Left kidney (tissue), 2 donors: ENCODE results near the gene RFPL2. TPM values are rescaled to one million over a fixed set of nuclear protein-coding genes. Genes with fewer than 3 reads are reported as not detected.
A peak's percentile ranks its signal among the peaks of the same experiment; 100 is the strongest.
"Not testable (repeated sequence)": the region's sequence is repeated elsewhere in the genome, so short reads cannot be mapped to it uniquely, and the experiment has no call there.

Source experiments
- DNase-seq: peaks from one replicate; pipeline ENCODE4 v3.0.0-alpha.2; 2013
- polyA plus RNA-seq: library from polyadenylated mRNA; unstranded; fragments of 120-200 nt; gene quantifications from one replicate; pipeline ENCODE4 v1.2.1, GENCODE V29; 2013; ENCODE audit not compliant: insufficient read length

The RFPL2 gene
- polyA plus RNA-seq, 1 donor = 0.73 TPM

DNA sequence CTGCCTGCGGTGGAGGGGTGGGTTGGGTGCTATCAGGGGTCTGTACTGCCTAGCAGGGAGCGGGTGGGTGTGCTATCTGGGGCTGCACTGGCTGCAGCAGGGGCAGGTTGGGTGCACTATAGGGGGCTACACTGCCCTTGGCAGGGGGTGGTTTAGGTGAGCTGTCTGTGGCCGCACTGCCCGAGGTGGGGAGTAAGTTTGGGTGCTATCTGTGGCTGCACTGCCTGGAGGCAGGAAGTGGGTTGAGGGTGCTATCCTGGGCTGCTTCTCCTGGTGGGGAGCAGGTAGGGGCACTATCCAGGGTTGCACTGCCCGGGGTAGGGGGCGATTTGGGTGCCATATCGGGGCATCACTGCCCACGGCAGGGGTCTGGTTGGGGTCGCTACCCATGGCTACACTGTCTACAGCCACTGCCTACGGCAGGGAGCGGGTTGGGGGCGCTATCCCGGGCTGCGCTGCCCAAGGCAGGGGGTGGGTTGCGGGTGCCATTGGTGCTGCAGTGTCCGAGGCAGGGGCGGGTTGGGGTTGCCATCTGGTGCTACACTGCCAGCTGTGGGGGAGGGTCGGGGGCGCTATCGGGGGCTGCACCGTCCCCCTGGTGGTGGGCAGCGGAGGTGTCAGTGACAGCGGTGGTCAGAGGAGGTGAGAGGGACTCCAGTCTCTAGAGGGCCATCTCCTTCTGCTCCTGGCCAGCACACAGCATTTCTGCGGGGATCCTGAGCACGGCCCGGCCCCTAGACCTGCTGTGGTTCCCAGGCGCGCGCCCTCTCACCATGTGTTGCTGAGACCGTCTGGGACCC lies 1.3 kb upstream of the RFPL2 start:
- DNase-seq = no peak

DNA sequence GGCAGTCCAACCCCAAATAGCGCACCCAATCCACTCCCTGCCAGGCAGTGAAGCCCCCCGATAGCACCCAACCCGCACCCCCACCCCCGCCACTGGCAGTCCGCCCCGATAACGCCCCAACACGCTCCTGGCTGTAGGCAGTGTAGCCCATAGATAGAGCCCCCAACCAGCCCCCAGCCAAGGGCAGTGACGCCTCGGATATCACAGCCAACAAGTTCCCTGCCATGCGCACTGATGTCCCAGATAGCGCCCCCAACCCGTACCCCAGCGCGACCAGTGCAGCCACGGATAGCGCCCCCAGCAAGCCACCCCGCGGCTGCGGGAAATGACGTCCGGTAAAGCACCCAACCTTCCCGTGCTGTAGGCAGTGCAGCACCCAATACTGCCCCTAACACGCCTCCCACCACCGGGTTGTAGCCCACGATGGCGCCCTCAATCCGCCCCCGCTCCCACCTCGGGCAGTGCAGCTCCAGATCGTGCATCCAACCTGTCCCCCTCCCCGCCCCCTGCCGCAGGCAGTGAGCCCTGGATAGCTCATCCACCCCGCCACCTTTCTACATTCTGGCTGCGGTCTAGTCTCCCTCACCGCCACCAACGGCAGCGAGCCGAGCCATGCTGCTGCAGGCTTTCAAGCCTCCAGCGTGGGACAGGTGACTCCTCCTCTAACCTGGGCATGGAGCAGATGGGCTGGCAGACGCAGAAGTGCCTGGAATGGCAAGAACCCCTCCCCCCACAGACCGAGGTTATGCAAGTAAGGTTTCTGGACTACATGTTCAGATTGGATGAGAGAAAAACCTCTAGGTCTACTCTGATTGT lies 625 bp downstream of the RFPL2 start:
- DNase-seq = no peak

DNA sequence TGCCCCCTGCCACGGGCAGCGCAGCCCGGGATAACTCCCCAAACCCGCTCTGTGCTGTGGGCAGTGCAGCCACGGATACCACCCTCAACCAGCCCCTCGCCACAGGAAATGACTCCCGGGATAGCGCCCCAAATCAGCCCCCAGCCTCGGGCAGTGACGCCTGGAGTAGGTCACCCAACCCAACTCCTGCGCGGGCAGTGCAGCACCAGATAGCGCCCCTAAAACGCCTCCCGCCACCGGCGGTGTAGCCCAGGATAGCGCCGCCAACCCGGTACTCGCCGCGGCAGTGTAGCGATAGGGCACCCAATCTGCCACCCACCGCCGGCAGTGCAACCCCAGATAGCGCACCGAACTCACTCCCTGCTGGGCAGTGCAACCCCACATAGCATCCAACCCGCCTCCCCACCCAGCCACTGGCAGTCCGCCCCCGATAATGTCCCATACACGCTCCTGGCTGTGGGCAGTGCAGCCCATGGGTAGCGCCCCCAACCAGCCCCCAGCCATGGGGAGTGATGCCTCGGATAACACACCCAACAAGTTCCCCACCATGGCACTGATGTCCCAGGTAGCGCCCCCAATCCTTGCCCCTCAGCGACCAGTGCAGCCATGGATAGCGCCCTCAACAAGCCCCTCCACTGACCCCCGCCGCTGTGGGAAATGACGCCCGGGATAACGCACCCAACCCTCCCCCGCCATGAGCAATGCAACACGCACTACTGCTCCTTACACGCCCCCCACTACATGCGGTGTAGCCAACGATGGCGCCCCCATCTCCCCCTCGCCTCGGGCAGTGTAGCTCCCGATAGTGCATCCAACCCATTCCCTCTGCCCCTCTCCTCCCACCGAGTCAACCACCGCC lies 1.5 kb downstream of the RFPL2 start:
- DNase-seq = no peak

DNA sequence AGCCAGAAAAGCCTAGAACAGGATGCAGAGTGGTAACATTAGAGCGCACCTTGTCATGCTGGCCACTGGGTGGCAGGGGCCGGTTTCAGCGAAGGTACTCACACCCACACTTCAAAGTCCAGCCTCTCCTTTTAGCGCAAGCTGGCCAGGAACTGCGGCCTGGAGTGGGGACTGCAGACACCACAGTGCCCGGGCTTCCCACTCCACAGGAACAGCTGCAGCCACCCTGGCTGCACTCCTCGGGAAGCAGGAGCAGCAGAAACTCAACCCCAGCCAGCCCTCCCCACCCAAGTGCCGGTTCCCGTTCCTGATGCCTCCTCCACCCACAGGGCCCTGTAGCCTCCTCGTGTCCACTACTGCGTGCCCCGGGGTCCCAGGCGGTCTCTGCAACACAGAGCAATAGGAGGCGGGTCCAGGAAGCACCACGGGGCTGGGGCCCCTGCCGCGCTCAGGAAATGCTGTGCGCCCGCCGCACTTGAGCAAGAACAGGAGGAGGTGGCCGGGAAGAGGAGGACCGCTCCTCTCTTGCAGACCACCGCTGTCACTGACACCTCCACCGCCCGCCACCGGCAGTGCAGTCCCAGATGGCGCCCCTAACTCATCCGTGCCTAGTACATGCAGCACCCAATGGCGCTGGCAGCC lies 2.2 kb downstream of the RFPL2 start:
- DNase-seq = peak; percentile 57

DNA sequence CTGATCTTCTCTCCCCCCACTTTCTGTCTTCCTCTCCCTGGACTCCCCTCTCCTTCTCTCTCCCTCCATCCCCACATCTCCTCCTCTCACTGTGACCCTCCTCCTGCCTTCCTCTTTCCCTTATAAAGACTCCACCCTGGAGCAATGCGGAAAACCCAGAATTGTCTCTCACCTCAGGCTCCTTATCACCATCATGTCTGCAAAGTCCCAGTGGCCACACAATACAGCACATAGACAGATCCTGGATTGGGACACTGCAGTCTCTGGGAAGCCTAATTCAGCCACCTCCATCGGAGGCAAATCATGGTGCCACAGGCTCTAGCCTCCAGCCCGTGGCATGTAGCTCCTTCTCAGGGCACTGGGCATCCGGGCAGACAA lies 2.7 kb downstream of the RFPL2 start:
- no peak for DNase-seq

DNA sequence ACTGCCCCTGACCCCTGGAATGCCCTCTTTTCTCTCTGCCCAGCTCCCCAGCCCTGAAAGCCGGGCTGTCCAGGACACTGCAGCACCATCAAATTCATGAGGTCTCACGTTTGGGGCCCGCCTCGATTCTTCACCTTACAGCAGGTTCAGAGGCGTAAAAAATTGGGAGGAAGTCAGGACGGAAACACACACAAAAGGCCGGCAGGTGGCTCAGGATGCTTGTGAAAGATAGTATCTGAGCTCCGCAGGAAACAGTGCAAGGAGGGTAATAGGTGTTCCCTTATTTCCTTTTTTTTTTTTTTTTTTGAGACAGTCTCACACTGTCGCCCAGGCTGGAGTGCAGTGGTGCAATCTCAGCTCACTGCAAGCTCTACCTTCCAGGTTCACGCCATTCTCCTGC lies 4.1 kb downstream of the RFPL2 start:
- DNase-seq = no peak

DNA sequence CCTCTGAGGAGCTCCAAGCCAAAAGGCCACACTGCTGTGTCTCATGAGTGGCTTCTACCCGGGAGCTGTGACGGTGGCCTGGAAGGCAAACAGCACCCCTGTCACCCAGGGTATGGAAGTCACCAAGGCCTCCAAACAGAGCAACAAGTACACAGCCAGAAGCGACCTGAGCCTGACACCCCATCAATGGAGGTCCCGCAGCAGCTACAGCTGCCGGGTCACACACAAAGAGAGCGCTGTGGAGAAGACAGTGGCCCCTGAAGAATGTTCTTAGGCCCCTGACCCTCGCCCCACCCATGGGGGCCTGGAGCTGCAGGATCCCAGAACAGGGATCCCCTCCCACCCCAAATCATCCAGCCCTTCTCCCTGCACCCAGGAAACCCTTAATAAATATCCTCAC lies 4.9 kb downstream of the RFPL2 start:
- DNase-seq = no peak

DNA sequence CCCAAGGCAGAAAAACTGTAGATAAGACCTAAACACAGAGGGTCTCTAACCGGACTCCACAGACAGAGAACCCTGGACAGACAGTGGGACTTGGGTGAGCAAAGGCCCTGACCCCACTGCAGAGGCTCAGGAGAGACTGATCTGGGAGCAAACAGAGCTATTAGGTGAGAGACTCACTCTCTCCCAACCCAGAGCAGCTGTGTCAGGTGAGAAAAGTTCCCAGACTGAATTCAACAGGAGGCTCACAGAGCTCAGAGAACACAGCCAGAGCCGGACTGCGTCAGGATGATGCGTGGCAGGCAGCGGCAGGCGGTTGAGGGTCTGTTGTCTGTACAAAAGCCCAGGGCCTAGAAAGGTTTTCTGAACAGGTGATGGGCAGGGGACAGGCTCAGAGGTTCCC lies 5.5 kb downstream of the RFPL2 start:
- no peak for DNase-seq

DNA sequence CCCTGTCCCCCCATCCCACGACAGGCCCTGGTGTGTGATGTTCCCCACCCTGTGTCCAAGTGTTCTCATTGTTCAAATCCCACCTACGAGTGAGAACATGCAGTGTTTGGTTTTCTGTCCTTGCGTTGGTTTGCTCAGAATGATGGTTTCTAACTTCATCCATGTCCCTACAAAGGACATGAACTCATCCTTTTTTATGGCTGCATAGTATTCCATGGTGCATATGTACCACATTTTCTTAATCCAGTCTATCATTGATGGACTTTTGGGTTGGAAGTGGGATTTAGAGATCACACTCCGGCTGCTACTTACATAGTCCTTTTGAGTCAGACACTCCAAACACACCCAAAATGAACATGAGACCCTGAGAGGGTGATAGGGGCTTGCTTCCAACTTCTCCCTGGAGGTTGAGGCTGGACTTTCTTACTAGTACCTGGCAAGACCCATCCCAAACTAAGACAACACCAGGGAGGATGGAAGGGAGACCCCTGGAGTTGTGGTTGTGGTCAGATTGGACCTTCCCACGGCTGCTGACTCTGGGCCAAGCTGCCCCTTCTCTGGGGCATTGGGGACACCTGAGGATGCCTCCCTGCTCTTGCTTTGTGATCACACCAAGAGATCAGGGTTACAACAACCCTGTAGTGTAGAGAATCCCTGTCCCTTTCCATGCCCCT lies 7.2 kb downstream of the RFPL2 start:
- DNase-seq = not testable (repeated sequence)

DNA sequence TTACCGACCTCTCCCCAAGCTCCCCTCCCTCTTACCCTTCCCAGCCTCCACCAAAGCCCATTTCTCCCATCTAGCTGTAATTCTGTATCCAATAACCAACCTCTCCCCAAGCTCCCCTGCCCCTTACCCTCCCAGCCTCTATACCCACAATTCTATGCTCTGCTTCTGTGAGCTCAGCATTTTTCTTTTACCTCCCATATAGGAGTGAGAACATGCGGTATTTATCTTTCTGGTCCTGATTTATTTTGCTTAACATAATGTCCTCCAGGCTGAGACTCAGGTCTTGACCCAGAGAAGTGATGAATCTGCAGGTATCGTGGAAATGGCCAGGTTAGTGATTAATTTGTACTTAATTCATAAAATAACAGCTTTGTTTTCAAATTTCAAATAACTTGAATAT lies 9.0 kb downstream of the RFPL2 start:
- DNase-seq = not testable (repeated sequence)

DNA sequence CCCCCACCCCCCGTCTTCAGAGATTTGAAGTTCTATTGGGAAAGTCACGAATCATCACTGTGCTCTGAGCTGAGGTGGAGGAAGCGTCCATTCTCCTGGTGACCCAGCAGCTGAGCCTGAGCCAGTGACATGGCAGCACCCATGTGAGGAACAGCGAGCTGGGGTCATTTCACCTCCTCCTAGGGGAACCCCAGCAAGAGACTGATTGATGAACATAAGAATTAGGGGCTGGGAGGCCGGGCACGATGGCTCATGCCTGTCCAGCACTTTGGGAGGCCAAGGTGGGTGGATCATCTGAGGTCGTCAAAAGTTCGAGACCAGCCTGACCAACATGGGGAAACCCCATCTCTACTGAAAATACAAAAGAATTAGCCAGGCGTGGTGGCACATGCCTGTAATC lies 11.5 kb downstream of the RFPL2 start:
- not testable (repeated sequence) for DNase-seq

DNA sequence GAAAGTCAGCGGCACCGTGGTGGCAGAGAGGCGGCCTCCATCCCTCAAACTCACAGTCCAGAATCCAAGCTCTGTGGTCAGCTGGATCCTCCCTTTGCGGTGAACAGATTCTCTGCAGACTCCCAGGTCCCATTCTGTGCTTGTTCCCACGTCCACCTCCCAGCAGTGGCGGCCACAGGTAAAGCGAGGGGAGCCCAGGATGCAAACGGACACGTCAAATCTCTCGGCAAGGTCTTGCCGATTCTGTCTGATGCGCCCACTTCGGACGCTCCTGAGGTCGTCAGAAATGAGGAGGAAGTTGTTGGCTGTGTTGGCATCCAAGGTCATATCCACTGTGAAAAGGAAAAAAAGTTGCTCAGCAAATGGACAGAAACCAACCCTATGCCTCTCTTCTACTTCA lies 13.9 kb downstream of the RFPL2 start:
- DNase-seq = not testable (repeated sequence)

DNA sequence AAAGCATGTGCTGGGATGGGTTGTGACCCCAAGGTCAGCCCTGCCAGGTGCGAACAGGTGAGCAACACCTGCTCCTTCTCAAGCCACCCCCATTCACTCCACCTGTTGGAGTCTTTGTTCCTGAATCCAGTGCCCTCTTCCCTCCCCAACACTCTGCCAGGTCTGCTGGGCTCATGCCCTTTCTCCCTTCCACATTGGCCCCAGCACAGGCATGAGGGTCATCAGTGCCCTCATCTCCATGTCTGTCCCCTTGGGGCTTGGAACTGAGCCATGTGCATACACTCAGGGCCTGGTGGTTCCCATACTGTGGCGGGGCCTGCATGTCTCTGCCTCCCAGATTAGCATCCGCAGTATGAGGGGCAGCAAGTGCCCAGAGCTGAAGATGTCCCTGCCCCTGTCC lies 19.1 kb downstream of the RFPL2 start:
- DNase-seq = no peak

DNA sequence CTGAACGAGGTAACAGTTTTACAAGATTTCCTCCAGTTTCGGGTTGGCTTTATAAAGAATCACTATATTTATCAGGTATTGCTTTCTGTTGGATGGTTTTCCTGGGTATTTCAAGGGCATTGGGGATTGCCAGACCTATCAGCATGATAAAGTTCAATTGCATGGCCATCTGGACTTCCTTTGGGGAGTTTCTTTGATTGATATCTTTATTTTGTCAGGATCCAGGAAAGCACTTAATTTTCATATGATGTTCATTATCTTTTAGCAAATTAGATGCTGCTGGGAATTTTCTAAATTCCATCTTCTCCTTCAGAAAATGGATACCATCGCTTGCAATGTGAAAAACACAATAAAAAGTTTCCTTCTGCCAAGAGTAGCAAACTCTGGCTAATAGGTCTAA lies 21.2 kb downstream of the RFPL2 start:
- DNase-seq = no peak

DNA sequence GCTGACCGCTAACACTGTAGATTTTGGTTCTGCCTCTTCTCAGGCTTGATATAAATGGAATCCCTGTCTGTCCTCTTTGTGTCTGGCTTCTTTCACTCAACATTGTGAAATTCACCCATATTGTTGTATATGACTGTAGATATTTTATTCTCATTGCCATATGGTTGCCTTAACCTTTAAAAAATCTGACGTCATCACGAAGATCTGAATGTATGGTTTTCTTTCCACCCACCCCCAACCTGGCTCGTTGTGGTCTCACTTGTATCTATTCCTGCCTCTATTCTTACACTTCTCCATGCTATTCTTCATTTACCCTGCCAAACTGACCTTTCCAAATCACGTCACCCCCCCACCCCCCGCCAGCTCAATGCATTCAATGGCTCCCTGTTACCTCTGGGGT lies 23.8 kb downstream of the RFPL2 start:
- DNase-seq = no peak

DNA sequence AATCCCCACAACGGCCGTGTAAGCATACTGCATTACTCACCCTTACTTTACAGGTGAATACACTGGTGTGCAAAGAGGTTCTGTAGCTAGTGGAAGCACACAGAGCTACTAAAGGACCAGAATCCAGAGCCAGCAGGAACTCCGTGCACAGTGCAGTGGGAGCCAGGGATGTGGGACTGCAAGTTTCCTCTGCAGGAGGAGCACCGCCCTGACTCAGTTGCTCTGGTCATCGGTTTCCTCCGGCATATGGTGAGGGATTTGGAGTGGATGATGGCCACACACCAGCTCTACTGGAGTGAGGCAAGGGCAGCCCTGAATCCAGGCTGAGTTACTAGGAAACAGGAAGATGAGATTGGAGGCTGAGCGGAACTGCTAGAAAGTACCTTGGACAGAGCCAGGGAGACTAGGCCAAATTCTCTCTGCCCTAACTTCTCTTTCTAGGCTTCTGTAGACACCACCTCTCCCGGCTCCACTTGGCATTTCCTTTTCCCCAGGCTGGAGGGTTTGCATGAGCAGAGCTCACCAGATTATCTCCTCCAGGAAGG lies 27.6 kb downstream of the RFPL2 start:
- no peak for DNase-seq

DNA sequence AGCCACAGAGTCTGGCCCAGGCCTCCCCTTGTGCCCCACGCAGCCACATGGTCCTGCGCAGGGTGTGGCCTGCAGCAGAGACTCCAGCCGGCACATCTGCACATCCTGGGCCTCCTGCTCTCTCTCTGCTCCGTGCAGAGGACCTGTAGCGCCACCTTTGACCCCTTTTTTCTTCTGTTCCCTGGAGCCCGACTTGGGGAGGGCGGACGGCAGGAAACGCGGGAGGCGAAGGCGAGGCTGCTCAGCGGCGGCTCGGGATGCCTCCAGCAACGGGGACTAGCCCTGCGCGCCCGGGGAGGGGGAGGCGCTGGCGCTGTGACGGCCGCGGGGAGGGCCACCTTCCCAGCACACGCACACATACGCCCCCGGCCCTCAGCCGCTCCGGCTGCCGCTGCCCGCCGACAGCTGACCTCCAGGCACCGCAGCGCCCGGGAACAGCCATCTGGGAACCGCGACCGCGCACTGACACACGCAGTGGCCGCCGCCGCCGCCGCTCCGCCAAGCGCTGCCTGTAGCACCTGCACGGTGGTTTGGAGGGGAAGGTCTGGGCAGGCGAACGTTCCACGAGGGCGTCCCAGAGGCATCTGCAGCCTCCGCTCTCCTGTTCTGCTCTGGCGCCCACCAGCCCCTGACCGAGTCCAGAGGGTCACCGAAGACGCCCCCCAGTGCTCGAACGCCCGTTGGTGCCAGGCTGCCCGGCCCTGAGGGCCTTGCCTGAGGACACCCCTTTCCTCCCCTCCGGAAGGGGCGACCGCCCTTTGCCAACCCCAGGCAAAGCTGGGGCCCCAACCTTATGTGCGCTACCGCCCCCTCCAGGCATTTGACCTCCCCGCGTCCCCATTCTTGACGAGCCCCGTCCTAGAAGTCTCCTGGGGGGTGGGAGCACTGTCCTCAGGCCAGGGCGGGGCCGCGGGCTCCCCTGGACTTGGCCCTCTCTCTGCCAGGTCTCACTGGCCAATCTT lies 28.9 kb downstream of the RFPL2 start:
- DNase-seq = no peak

DNA sequence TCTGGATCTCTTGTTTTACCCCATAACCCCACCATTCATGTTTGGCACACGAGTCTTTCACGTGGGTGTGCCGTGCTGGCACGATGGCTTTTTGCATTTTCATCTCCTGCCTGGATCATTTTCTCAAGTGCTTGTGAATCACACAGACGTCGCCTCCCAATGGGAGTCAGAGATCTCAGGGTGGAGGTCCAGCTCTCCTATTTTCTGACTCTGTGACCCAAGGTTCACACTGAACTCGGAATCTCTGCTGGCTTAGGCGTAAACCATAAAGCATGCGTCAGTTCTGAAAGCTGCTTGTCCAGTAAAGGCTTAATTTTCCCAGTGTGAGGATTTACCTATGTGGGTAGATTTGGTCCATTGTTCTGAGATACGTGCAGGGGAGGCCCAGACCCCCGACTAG lies 29.8 kb downstream of the RFPL2 start:
- DNase-seq = no peak

DNA sequence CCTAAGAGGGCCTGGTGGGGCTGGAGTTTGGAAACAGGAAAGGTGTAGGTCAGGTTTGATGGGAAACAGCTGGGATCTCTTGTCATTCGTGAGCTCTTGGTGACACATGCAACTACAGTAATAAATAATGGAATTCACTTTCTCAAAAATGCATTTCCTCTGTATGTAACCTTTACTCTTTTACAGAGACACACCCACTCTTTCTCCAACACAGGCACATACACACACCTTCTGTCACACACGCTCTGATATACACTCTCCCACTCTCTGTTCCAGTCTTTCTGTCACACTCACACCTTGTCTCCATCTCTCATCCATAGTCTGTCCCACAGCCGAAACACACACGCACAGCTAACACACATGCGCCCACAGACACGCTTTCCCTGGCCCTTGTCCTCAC lies 39.2 kb downstream of the RFPL2 start:
- DNase-seq = no peak
